HEK293 (cell line): ENCODE measurements around the gene TPCN2.
A peak's percentile ranks its signal among the peaks of the same experiment; 100 is the strongest.

Experiments
- BCL11B ChIP-seq: fragments of 450-650 bp; formaldehyde crosslinking; IDR thresholded peaks from 2 replicates; pipeline ENCODE4 v1.5.1; 2016; ENCODE audit warnings: low read depth, missing biosample characterization, missing genetic modification characterization
- GLI4 ChIP-seq: fragments of 450-650 bp; formaldehyde crosslinking; IDR thresholded peaks from 2 replicates; pipeline ENCODE4 v1.5.1; 2016; ENCODE audit warnings: missing biosample characterization, missing genetic modification characterization
- HOXC10 ChIP-seq: sonication (generic); formaldehyde crosslinking; IDR thresholded peaks from 2 replicates; pipeline ENCODE4 v1.8.1; 2023; ENCODE audit warnings: mild to moderate bottlenecking, missing genetic modification reagents
- REST ChIP-seq: fragments of 450-650 bp; formaldehyde crosslinking; IDR thresholded peaks from 2 replicates; pipeline ENCODE4 v1.5.1; 2016; ENCODE audit warnings: missing biosample characterization, missing genetic modification characterization
- SP2 ChIP-seq: fragments of 450-650 bp; formaldehyde crosslinking; IDR thresholded peaks from 2 replicates; pipeline ENCODE4 v1.5.1; 2016; ENCODE audit warnings: missing biosample characterization, missing genetic modification characterization
- ZBTB21 ChIP-seq: fragments of 450-650 bp; formaldehyde crosslinking; IDR thresholded peaks from 2 replicates; pipeline ENCODE4 v1.5.1; 2017; ENCODE audit warnings: missing biosample characterization, missing genetic modification characterization
- ZFP41 ChIP-seq: fragments of 450-650 bp; formaldehyde crosslinking; IDR thresholded peaks from 2 replicates; pipeline ENCODE4 v1.5.1; 2016; ENCODE audit warnings: missing biosample characterization, missing genetic modification characterization, borderline replicate concordance
- ZIC2 ChIP-seq: fragments of 450-650 bp; formaldehyde crosslinking; IDR thresholded peaks from 2 replicates; pipeline ENCODE4 v1.5.1; 2016; ENCODE audit warnings: missing biosample characterization, missing genetic modification characterization
- ZNF10 ChIP-seq: fragments of 450-650 bp; formaldehyde crosslinking; IDR thresholded peaks from 2 replicates; pipeline ENCODE4 v1.5.1; 2017; ENCODE audit warnings: missing biosample characterization, missing genetic modification characterization
- ZNF133 ChIP-seq: fragments of 450-650 bp; formaldehyde crosslinking; IDR thresholded peaks from 2 replicates; pipeline ENCODE4 v1.5.1; 2016; ENCODE audit warnings: missing biosample characterization, missing genetic modification characterization
- ZNF157 ChIP-seq: fragments of 450-650 bp; formaldehyde crosslinking; IDR thresholded peaks from 2 replicates; pipeline ENCODE4 v1.5.1; 2016; ENCODE audit warnings: missing biosample characterization, missing genetic modification characterization
- ZNF16 ChIP-seq: fragments of 450-650 bp; formaldehyde crosslinking; IDR thresholded peaks from 2 replicates; pipeline ENCODE4 v1.5.1; 2016; ENCODE audit warnings: low read depth, missing biosample characterization, missing genetic modification characterization
- ZNF169 ChIP-seq: fragments of 450-650 bp; formaldehyde crosslinking; IDR thresholded peaks from 2 replicates; pipeline ENCODE4 v1.5.1; 2016; ENCODE audit warnings: missing biosample characterization, missing genetic modification characterization
- ZNF174 ChIP-seq: fragments of 450-650 bp; formaldehyde crosslinking; IDR thresholded peaks from 2 replicates; pipeline ENCODE4 v1.5.0; 2017; ENCODE audit warnings: missing biosample characterization, mild to moderate bottlenecking, missing genetic modification characterization
- ZNF202 ChIP-seq: fragments of 450-650 bp; formaldehyde crosslinking; IDR thresholded peaks from 2 replicates; pipeline ENCODE4 v1.5.1; 2016; ENCODE audit warnings: missing biosample characterization, missing genetic modification characterization, borderline replicate concordance
- ZNF211 ChIP-seq: fragments of 450-650 bp; formaldehyde crosslinking; IDR thresholded peaks from 2 replicates; pipeline ENCODE4 v1.5.1; 2016; ENCODE audit warnings: low read depth, missing biosample characterization, missing genetic modification characterization
- ZNF223 ChIP-seq: fragments of 450-650 bp; formaldehyde crosslinking; IDR thresholded peaks from 2 replicates; pipeline ENCODE4 v1.5.1; 2016; ENCODE audit warnings: missing biosample characterization, missing genetic modification characterization
- ZNF239 ChIP-seq: fragments of 450-650 bp; formaldehyde crosslinking; IDR thresholded peaks from 2 replicates; pipeline ENCODE4 v1.5.1; 2016; ENCODE audit warnings: missing biosample characterization, missing genetic modification characterization
- ZNF302 ChIP-seq: fragments of 450-650 bp; formaldehyde crosslinking; IDR thresholded peaks from 2 replicates; pipeline ENCODE4 v1.5.1; 2016; ENCODE audit warnings: missing biosample characterization, missing genetic modification characterization, low read depth
- ZNF501 ChIP-seq: fragments of 450-650 bp; formaldehyde crosslinking; IDR thresholded peaks from 2 replicates; pipeline ENCODE4 v1.5.1; 2016; ENCODE audit warnings: missing biosample characterization, missing genetic modification characterization
- ZNF513 ChIP-seq: fragments of 450-650 bp; IDR thresholded peaks from 2 replicates; pipeline ENCODE4 v1.5.1; 2018; ENCODE audit warnings: missing biosample characterization, missing genetic modification characterization
- ZNF518A ChIP-seq: fragments of 450-650 bp; formaldehyde crosslinking; conservative IDR thresholded peaks from 2 replicates; pipeline ENCODE4 v1.5.1; 2016; ENCODE audit warnings: low read depth, missing biosample characterization, missing genetic modification characterization
- ZNF571 ChIP-seq: fragments of 450-650 bp; formaldehyde crosslinking; IDR thresholded peaks from 2 replicates; pipeline ENCODE4 v1.5.0; 2017; ENCODE audit warnings: missing biosample characterization, missing genetic modification characterization
- ZNF596 ChIP-seq: fragments of 450-650 bp; IDR thresholded peaks from 2 replicates; pipeline ENCODE4 v1.5.0; 2018; ENCODE audit warnings: missing biosample characterization, mild to moderate bottlenecking, missing genetic modification characterization, moderate library complexity
- ZNF600 ChIP-seq: fragments of 450-650 bp; formaldehyde crosslinking; IDR thresholded peaks from 2 replicates; pipeline ENCODE4 v1.5.1; 2016; ENCODE audit warnings: missing biosample characterization, missing genetic modification characterization
- ZNF623 ChIP-seq: fragments of 450-650 bp; formaldehyde crosslinking; IDR thresholded peaks from 2 replicates; pipeline ENCODE4 v1.5.1; 2016; ENCODE audit warnings: missing biosample characterization, missing genetic modification characterization
- ZNF629 ChIP-seq: fragments of 450-650 bp; formaldehyde crosslinking; IDR thresholded peaks from 2 replicates; pipeline ENCODE4 v1.5.1; 2017; ENCODE audit warnings: missing biosample characterization, missing genetic modification characterization
- ZNF654 ChIP-seq: fragments of 450-650 bp; formaldehyde crosslinking; IDR thresholded peaks from 2 replicates; pipeline ENCODE4 v1.5.1; 2016; ENCODE audit warnings: low read depth, missing biosample characterization, missing genetic modification characterization
- ZNF701 ChIP-seq: fragments of 450-650 bp; formaldehyde crosslinking; IDR thresholded peaks from 2 replicates; pipeline ENCODE4 v1.5.1; 2016; ENCODE audit warnings: missing biosample characterization, missing genetic modification characterization
- ZNF791 ChIP-seq: fragments of 450-650 bp; formaldehyde crosslinking; IDR thresholded peaks from 2 replicates; pipeline ENCODE4 v1.5.1; 2016; ENCODE audit warnings: missing biosample characterization, missing genetic modification characterization
- ZXDB ChIP-seq: fragments of 450-650 bp; formaldehyde crosslinking; IDR thresholded peaks from 2 replicates; pipeline ENCODE4 v1.5.1; 2016; ENCODE audit warnings: missing biosample characterization, missing genetic modification characterization

TPCN2 gene

GRCh38 chr11:69122630-69123431 is 74.1 kb downstream of the TPCN2 start (continued):
- no peak for TF ChIP-seq ZXDB (tag by site-specific recombination)
- TF ChIP-seq ZNF600 (tag by site-specific recombination), result peak; percentile 82
- peak; percentile 92 for TF ChIP-seq ZIC2 (tag by site-specific recombination)
- no peak for TF ChIP-seq ZFP41 (tag by site-specific recombination)
- no peak for TF ChIP-seq ZNF654 (tag by site-specific recombination)
- no peak for TF ChIP-seq ZNF223 (tag by site-specific recombination)
- TF ChIP-seq ZNF701 (tag by site-specific recombination), result no peak
- no peak for TF ChIP-seq GLI4 (tag by site-specific recombination)
- TF ChIP-seq ZNF623 (tag by site-specific recombination), result no peak
- TF ChIP-seq ZNF513 (tag by site-specific recombination), result no peak
- no peak for TF ChIP-seq ZNF211
- TF ChIP-seq ZNF501 (tag by site-specific recombination), result no peak
- TF ChIP-seq ZNF791 (tag by site-specific recombination), result no peak
- TF ChIP-seq REST (tag by site-specific recombination), result no peak
- no peak for TF ChIP-seq ZNF10
- peak; percentile 33; the same call in 1 of the 2 replicates for TF ChIP-seq SP2 (tag by site-specific recombination)
- no peak for TF ChIP-seq ZNF239
- no peak for TF ChIP-seq ZNF174 (tag by site-specific recombination)
- TF ChIP-seq ZNF518A (tag by site-specific recombination), result no peak
- TF ChIP-seq ZNF629, result peak; percentile 92
- no peak for TF ChIP-seq HOXC10 (CRISPR knock-in tag)
- TF ChIP-seq ZNF169, result no peak
- TF ChIP-seq ZNF202, result no peak
- no peak for TF ChIP-seq ZNF157 (tag by site-specific recombination)
- no peak for TF ChIP-seq ZNF302 (tag by site-specific recombination)
- no peak for TF ChIP-seq ZNF133 (tag by site-specific recombination)
- TF ChIP-seq ZBTB21 (tag by site-specific recombination), result peak; percentile 82
- TF ChIP-seq ZNF571, result no peak
- TF ChIP-seq ZNF16 (tag by site-specific recombination), result no peak
- no peak for TF ChIP-seq ZNF596 (tag by site-specific recombination)
- TF ChIP-seq BCL11B (tag by site-specific recombination), result no peak
